ENCODE results near the gene ERG.

The ERG gene

DNA sequence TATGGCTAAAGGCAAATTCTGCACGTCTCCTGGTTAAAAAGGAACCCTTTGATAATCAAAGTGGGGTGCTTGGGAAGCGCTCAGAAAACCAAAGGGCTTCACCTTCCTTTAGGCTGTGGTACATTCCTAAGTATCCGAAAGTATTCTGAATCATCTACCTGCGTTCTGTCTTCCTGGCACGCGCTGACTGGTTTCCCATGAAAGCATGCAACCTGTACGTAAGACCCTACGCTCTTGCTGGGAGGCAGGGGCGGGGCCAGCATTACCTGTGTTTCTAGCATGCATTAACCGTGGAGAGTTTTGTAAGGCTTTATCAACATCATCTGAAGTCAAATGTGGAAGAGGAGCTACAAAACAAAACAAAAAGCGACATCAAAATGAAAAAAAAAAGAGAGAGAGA, 96.0 kb downstream of the ERG start:
- TF ChIP-seq POLR2A (IDR thresholded peaks at IDR 0.05; ENCODE audit: extremely low read depth, insufficient read length) (no peak), MAX (IDR thresholded peaks at IDR 0.05; ENCODE audit: low read depth, low read length) (no peak)
- no peak overlapping the region for H3K4me3 ChIP-seq (ENCODE audit: low read depth, low read length)
- DNase-seq (ENCODE audit: low read depth) = no peak

GRCh38 chr21:38401191-38401926, 96.9 kb downstream of the ERG start:
- DNase-seq (ENCODE audit: low read depth) = no peak
- H3K4me3 ChIP-seq (ENCODE audit: low read depth, low read length) = no peak overlapping the region
- TF ChIP-seq MYC (IDR thresholded peaks at IDR 0.05; ENCODE audit: low read depth, low read length) = no peak
- TF ChIP-seq MAX (IDR thresholded peaks at IDR 0.05; ENCODE audit: low read depth, low read length) = no peak
- no peak for TF ChIP-seq POLR2A (IDR thresholded peaks at IDR 0.05; ENCODE audit: extremely low read depth, insufficient read length)
- TF ChIP-seq CTCF (IDR thresholded peaks at IDR 0.05; ENCODE audit: low read depth, low read length) = no peak

GRCh38 chr21:38400195-38400919, 97.9 kb downstream of the ERG start:
- TF ChIP-seq MAX (IDR thresholded peaks at IDR 0.05; ENCODE audit: low read depth, low read length) (no peak), CTCF (IDR thresholded peaks at IDR 0.05; ENCODE audit: low read depth, low read length) (no peak), POLR2A (IDR thresholded peaks at IDR 0.05; ENCODE audit: extremely low read depth, insufficient read length) (no peak)

GRCh38 chr21:38399103-38399502, 99.2 kb downstream of the ERG start:
- H3K4me3 ChIP-seq (ENCODE audit: low read depth, low read length) = no peak overlapping the region
- no peak for DNase-seq (ENCODE audit: low read depth)
- TF ChIP-seq MYC (IDR thresholded peaks at IDR 0.05; ENCODE audit: low read depth, low read length) = no peak
- TF ChIP-seq CTCF (IDR thresholded peaks at IDR 0.05; ENCODE audit: low read depth, low read length) = no peak
- no peak for TF ChIP-seq MAX (IDR thresholded peaks at IDR 0.05; ENCODE audit: low read depth, low read length)
- no peak for TF ChIP-seq POLR2A (IDR thresholded peaks at IDR 0.05; ENCODE audit: extremely low read depth, insufficient read length)

More at GRCh38 chr21:38400195-38400919, 97.9 kb downstream of the ERG start:
- H3K4me3 ChIP-seq (ENCODE audit: low read depth, low read length) = no peak overlapping the region
- no peak for DNase-seq (ENCODE audit: low read depth)

DNA sequence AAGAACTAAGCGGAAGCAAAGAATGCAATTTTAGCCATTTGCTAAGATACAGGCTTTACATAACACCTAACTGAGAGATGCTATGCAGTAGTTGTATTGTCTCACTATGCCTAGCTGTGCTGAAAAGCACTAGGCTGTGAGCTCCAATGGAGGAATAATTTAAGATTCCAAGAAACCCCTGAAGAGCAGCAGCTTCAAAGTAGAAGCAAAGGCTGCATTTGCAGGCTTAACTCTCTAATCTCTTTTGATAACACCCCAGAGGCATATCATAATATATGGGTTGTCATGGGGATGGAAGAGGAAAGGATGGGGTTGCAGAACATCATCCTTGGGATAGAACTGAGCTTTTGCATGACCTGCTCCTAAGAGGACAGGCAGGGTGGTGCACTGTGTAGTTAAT, 102.0 kb downstream of the ERG start:
- DNase-seq (ENCODE audit: low read depth) = no peak
- H3K4me3 ChIP-seq (ENCODE audit: low read depth, low read length) = no peak overlapping the region
- no peak for TF ChIP-seq MAX (IDR thresholded peaks at IDR 0.05; ENCODE audit: low read depth, low read length)
- TF ChIP-seq MYC (IDR thresholded peaks at IDR 0.05; ENCODE audit: low read depth, low read length) = no peak
- TF ChIP-seq POLR2A (IDR thresholded peaks at IDR 0.05; ENCODE audit: extremely low read depth, insufficient read length) = no peak
- no peak for TF ChIP-seq CTCF (IDR thresholded peaks at IDR 0.05; ENCODE audit: low read depth, low read length)

DNA sequence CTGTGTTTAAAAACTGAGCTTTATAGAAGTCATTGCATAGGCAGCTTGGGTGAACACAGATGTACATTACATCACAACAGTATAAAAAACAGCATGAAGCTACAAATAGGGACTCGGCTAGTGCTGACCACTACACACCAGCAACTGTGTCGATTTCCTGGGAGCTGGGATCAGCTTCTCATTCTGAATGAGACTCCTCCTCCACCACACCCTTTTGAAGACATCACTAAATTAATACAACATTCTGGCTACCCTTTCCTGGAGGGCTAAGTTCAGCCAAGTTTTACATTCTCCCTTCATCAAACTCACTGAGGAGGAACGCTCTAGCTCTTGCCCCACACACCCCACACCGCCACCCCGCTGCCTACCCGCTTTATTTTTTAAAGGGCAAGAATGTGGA, 102.7 kb downstream of the ERG start:
- no peak for TF ChIP-seq MYC (IDR thresholded peaks at IDR 0.05; ENCODE audit: low read depth, low read length)
- TF ChIP-seq POLR2A (IDR thresholded peaks at IDR 0.05; ENCODE audit: extremely low read depth, insufficient read length) = no peak
- no peak for TF ChIP-seq CTCF (IDR thresholded peaks at IDR 0.05; ENCODE audit: low read depth, low read length)
- TF ChIP-seq MAX (IDR thresholded peaks at IDR 0.05; ENCODE audit: low read depth, low read length) = no peak
- DNase-seq (ENCODE audit: low read depth) = no peak

More for the DNA sequence above, 102.7 kb downstream of the ERG start:
- no peak overlapping the region for H3K4me3 ChIP-seq (ENCODE audit: low read depth, low read length)
